H7 (cell line): ENCODE measurements around the gene SCARF2. TPM values are rescaled to one million over a fixed set of nuclear protein-coding genes. Genes with fewer than 3 reads are reported as not detected.

ENCODE experiments used
- DNase-seq: peaks from one replicate; pipeline ENCODE4 v3.0.0; 2012
- H3K27me3 ChIP-seq: 2 replicates; pipeline ENCODE4 v1.6.0; 2011; ENCODE audit warnings: mild to moderate bottlenecking, low read length; ENCODE audit not compliant: control insufficient read depth, insufficient read depth
- H3K36me3 ChIP-seq: replicated peaks from 2 replicates; pipeline ENCODE4 v1.5.1; 2011; ENCODE audit warnings: low read length; ENCODE audit not compliant: control insufficient read depth, insufficient read depth
- H3K4me3 ChIP-seq: 2 replicates; pipeline ENCODE4 v1.5.1; 2011; ENCODE audit warnings: low read depth, mild to moderate bottlenecking, control low read depth, low read length, moderate library complexity; ENCODE audit not compliant: insufficient read depth
- total RNA-seq: library from RNA; depleted of rRNA; stranded (reverse); fragments of >200 nt; shearing (Covaris generic); gene quantifications from 2 replicates; pipeline ENCODE4 v1.2.3, GENCODE V29; 2014

The SCARF2 gene
- total RNA-seq, 1 experiment from 2014 or later, result 15.0 TPM

DNA sequence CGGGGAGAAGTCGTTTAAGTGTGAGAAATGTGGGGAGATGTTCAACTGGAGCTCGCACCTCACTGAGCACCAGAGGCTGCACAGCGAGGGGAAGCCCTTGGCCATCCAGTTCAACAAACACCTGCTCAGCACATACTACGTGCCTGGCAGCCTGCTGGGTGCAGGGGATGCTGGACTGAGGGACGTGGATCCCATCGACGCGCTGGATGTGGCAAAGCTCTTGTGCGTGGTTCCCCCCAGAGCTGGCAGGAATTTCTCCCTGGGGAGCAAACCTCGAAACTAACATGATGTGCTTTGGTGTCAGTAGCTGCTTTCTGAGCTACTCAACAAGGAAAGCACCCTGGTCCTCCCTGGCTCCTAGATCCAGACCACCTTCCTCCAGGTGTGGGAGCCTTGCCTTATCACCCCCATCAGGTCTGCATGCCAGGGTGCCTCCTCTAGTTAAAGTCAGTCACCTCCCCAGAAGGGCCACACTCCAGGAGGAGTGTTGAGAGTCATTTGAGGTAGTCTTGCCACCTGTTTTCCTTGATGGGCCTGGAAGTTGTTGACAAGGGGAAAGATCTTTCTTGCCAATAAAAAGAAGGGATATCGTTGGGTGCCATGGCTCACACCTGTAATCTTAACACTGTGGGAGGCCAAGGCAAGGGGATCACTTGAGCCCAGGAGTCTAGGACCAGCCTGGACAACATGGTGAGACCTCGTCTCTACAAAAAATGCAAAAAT lies 30.8 kb downstream of the SCARF2 start:
- DNase-seq, result peak; percentile 16
- Histone ChIP-seq H3K36me3 (peaks cover 18% of the 10 kb centered on the region), H3K27me3 (no peaks in the 10 kb centered on the region), H3K4me3 (no peak overlapping the region)

DNA sequence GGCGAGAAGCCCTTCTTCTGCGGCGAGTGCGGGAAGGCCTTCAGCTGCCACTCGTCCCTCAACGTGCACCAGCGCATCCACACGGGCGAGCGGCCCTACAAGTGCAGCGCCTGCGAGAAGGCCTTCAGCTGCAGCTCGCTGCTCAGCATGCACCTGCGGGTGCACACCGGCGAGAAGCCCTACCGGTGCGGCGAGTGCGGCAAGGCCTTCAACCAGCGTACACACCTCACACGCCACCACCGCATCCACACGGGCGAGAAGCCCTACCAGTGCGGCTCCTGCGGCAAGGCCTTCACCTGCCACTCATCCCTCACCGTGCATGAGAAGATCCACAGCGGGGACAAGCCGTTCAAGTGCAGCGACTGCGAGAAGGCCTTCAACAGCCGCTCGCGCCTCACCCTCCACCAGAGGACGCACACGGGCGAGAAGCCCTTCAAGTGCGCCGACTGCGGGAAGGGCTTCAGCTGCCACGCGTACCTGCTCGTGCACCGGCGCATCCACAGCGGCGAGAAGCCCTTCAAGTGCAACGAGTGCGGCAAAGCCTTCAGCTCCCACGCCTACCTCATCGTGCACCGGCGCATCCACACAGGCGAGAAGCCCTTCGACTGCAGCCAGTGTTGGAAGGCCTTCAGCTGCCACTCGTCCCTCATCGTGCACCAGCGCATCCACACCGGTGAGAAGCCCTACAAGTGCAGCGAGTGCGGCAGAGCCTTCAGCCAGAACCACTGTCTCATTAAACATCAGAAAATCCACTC lies 31.5 kb downstream of the SCARF2 start:
- H3K36me3 ChIP-seq, result peaks cover 22% of the 10 kb centered on the region
- H3K27me3 ChIP-seq, result no peaks in the 10 kb centered on the region
- peak; percentile 37 for DNase-seq
- no peak overlapping the region for H3K4me3 ChIP-seq

DNA sequence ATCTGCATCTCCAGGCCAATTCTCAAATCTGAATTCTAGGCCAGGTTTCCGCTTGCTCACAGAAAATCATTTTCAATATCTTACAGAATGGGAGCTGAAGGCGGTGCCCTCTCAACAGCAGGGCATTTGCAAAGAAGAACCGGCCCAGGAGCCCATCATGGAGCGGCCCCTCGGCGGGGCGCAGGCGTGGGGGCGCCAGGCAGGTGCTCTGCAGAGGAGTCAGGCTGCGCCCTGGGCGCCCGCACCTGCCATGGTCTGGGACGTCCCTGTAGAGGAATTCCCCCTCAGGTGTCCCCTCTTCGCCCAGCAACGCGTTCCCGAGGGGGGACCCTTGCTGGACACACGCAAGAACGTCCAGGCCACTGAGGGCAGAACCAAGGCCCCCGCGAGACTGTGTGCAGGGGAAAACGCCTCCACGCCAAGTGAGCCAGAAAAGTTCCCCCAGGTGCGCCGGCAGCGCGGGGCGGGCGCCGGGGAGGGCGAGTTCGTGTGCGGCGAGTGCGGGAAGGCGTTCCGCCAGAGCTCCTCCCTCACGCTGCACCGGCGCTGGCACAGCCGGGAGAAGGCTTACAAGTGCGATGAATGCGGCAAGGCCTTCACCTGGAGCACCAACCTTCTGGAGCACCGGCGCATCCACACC lies 32.2 kb downstream of the SCARF2 start:
- peak; percentile 46 for DNase-seq
- Histone ChIP-seq H3K4me3 (no peak overlapping the region), H3K27me3 (no peaks in the 10 kb centered on the region), H3K36me3 (peaks cover 23% of the 10 kb centered on the region)

DNA sequence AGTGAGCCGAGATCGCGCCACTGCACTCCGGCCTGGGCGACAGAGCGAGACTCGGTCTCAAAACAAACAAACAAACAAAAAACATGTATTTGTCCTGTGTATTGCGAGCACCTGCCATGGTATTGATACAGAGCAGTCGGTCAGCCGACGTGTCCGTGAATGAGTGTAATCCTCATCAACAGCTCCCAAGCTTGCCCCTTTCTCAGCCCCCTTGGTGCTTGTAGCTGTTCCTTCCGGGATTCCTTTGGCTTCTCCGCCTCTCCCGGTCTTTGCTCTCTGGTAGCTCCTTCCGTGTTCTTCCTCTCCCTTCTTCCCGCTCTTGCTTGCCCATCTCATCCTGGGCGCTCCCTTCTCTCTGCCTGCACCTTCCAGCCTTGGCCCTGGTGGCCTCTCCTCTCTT lies 32.7 kb downstream of the SCARF2 start:
- Histone ChIP-seq H3K27me3 (no peaks in the 10 kb centered on the region), H3K36me3 (peaks cover 23% of the 10 kb centered on the region), H3K4me3 (no peak overlapping the region)
- DNase-seq, result peak; percentile 26

DNA sequence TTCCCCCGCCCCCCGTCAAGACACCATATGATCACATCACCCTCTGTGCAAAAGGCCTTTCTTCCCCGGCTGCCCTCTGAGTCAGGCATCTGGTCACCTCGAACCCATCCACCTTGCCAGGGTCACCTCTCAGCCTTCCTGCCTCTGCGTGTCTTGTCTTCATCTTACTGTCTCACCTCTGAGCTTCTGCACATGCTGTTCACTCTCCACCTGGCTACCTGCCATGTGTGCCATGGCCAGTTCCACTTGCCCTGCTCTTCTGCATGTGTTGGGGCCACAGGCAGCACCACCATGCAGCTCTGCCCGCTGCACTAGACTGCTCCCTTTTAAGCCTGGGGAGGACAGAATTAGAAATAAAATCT lies 33.9 kb downstream of the SCARF2 start:
- H3K36me3 ChIP-seq, result peaks cover 23% of the 10 kb centered on the region
- peak; percentile 22 for DNase-seq
- no peaks in the 10 kb centered on the region for H3K27me3 ChIP-seq
- no peak overlapping the region for H3K4me3 ChIP-seq

DNA sequence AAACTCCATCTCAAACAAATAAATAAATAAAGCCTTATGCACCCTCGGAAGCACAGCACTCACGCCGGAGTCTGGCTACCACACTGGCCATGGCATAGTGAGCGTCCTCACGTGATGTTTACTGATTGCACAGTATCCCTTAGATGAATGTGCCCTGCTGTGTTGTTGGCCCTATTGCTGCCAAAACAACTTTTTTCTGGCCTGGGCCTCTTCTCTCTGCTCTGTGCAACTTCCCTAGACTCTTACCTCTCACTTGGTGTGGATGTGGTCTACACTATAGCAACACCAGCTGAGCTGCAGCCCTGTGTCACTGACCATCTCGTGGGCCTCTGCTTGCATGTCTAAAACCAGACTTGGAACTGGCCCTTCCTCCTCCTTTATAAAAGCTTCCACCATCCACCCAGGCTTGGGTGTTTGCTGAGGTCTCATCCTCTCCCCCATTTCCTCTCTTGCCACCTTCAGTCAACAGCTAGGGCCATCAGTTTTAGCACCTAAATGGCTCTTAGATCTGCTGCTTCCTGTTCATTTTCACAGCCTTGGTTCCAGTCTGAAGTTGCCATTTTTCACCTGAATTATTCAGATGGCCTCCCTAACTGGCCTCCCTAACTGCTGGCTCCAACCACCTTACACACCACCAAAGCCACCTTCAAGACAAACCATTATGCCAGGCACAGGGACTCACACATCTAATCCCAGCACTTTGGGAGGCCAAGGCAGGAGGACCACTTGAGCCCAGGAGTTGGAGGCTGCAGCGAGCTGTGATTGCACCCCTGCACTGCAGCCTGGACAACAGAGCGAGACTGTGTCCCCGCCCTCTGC lies 34.5 kb downstream of the SCARF2 start:
- H3K27me3 ChIP-seq, result no peaks in the 10 kb centered on the region
- peak; percentile 18 for DNase-seq
- peaks cover 23% of the 10 kb centered on the region for H3K36me3 ChIP-seq
- no peak overlapping the region for H3K4me3 ChIP-seq

- H3K36me3 ChIP-seq, result peaks cover 17% of the 10 kb centered on the region
- peak; percentile 26 for DNase-seq
- H3K27me3 ChIP-seq, result no peaks in the 10 kb centered on the region
- H3K4me3 ChIP-seq, result no peak overlapping the region
Observed at GRCh38 chr22:20401376-20402014, 36.1 kb downstream of the SCARF2 start.

DNA sequence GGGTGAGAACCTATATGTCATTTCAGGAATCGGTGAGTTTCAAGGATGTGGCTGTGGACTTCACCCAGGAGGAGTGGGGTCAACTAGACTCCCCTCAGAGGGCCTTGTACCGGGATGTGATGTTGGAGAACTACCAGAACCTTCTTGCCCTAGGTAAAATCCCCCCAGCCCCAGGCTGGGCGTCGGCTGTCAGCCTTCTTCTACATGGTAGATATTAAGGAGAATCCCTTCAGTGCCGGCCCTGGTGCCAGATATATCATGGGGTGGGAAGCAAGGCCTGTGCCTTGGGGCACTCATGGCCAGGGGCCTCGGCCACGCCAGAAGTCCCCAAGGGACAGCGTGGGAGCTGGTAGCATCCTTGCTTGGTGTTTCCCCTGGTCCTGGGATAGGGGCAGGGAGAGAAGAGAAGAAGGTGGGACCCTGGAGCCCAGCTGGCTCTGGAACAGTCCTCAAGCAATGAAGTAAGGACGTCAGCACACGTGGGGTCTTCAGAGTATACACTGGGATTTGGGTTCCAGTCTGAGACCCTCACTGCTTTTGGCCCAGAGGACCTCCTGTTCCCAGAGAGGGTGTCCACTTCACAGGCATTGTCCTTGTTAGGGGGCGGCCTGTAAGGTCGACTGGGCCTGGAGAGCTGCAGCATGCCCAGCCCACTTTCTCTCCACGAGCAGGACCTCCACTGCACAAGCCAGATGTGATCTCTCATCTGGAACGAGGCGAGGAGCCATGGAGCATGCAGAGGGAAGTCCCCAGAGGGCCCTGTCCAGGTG lies 36.8 kb downstream of the SCARF2 start:
- peak; percentile 30 for DNase-seq
- H3K4me3 ChIP-seq, result no peak overlapping the region
- H3K36me3 ChIP-seq, result peaks cover 15% of the 10 kb centered on the region
- no peaks in the 10 kb centered on the region for H3K27me3 ChIP-seq

- H3K4me3 ChIP-seq, result no peak overlapping the region
- no peak for DNase-seq
Observed at GRCh38 chr22:20399866-20400605, 37.6 kb downstream of the SCARF2 start.

GRCh38 chr22:20398420-20398819 lies 39.2 kb downstream of the SCARF2 start:
- no peak for DNase-seq
- no peak overlapping the region for H3K4me3 ChIP-seq

More at GRCh38 chr22:20399866-20400605, 37.6 kb downstream of the SCARF2 start:
- H3K36me3 ChIP-seq, result peaks cover 14% of the 10 kb centered on the region
- H3K27me3 ChIP-seq, result no peaks in the 10 kb centered on the region

GRCh38 chr22:20397498-20397897 lies 40.1 kb downstream of the SCARF2 start:
- H3K4me3 ChIP-seq, result no peak overlapping the region
- DNase-seq, result no peak
- H3K36me3 ChIP-seq, result peaks cover 7% of the 10 kb centered on the region
- no peaks in the 10 kb centered on the region for H3K27me3 ChIP-seq

More at GRCh38 chr22:20398420-20398819, 39.2 kb downstream of the SCARF2 start:
- Histone ChIP-seq H3K27me3 (no peaks in the 10 kb centered on the region), H3K36me3 (peaks cover 13% of the 10 kb centered on the region)

- Histone ChIP-seq H3K36me3 (peaks cover 3% of the 10 kb centered on the region), H3K27me3 (no peaks in the 10 kb centered on the region), H3K4me3 (no peak overlapping the region)
- DNase-seq, result no peak
Observed at GRCh38 chr22:20396639-20397038, 41.0 kb downstream of the SCARF2 start.

GRCh38 chr22:20395907-20396287 lies 41.7 kb downstream of the SCARF2 start:
- no peak for DNase-seq
- Histone ChIP-seq H3K4me3 (no peak overlapping the region), H3K36me3 (no peaks in the 10 kb centered on the region), H3K27me3 (no peaks in the 10 kb centered on the region)
